Adrenal gland (tissue), 12 donors: ENCODE measurements around the gene EPB41L2. TPM values are rescaled to one million over a fixed set of nuclear protein-coding genes. Genes with fewer than 3 reads are reported as not detected.

ENCODE experiments used
- DNase-seq, 7 donors: peaks; one replicate each; pipeline ENCODE4 v3.0.0-alpha.2; 2019 to 2020
- H3K27ac ChIP-seq, 5 donors: fragments of 200-600 bp; sonication (generic) in 4 of 5; 1 replicate in 3 of 5; 2 replicates in 2 of 5; pipeline versions ENCODE4 v1.5.1 to v1.8.0; 2016 to 2020; ENCODE audit warnings: mild to moderate bottlenecking in 1 of 5
- H3K27me3 ChIP-seq: fragments of 200-600 bp; 2 replicates; pipeline ENCODE4 v1.8.0; 2021
- H3K36me3 ChIP-seq, 2 donors: fragments of 200-600 bp; replicated peaks in 1 of 2; 1 replicate in 1 of 2; 2 replicates in 1 of 2; pipeline versions ENCODE4 v1.5.1 to v1.8.0; 2018 to 2022
- H3K4me1 ChIP-seq, 2 donors: fragments of 200-600 bp; replicated peaks in 1 of 2; 1 replicate in 1 of 2; 2 replicates in 1 of 2; pipeline versions ENCODE4 v1.5.1 to v1.8.0; 2018 to 2021
- H3K4me3 ChIP-seq, 4 donors: fragments of 200-600 bp; sonication (generic) in 3 of 4; one replicate each; pipeline ENCODE4 v1.5.1; 2016 to 2018
- H3K9me3 ChIP-seq, 3 donors: fragments of 200-600 bp; sonication (generic) in 1 of 3; replicated peaks in 1 of 3; 1 replicate in 2 of 3; 2 replicates in 1 of 3; pipeline versions ENCODE4 v1.5.1 to v1.8.0; 2016 to 2021
- CTCF ChIP-seq, 6 experiments: fragments of 450-650 bp in 4 of 6; fragments of 200-600 bp in 2 of 6; sonication (generic) in 1 of 6; IDR thresholded peaks; 1 replicate in 5 of 6; 2 replicates in 1 of 6; pipeline versions ENCODE4 v1.5.1 to v1.8.0; 2016 to 2021; ENCODE audit warnings: antibody characterized with exemption in 6 of 6, mild to moderate bottlenecking in 2 of 6, moderate library complexity in 1 of 6
- POLR2A ChIP-seq, 2 donors: fragments of 450-650 bp; IDR thresholded peaks; one replicate each; pipeline ENCODE4 v1.6.1; 2017; ENCODE audit warnings: antibody characterized with exemption in 2 of 2, mild to moderate bottlenecking in 2 of 2, moderate library complexity in 1 of 2
- WGBS, 4 donors: extraction: QIAGEN DNeasy Blood & Tissue Kit in 2 of 4; methylation state at CpG; one replicate each; pipeline versions ENCODE4 v1.1.5 to v1.1.7; 2013 to 2017; 5-methylcytosine and 5-hydroxymethylcytosine counted together
- intact Hi-C, 2 donors: fragments of 100-400 bp; cut with DNase I; formaldehyde crosslinking; loops; one replicate each; pipeline versions ENCODE4 v1.14.1 to v1.15.0; 2022 to 2023
- polyA plus RNA-seq, 3 donors: library from polyadenylated mRNA; stranded (reverse); fragments of 200-250 nt in 2 of 3; fragments of 350-450 nt in 1 of 3; fragmentation: Illumina TruSeq in 1 of 3; extraction: RNeasy Lipid Tissue Mini Kit (QIAGEN cat#74804) in 1 of 3; gene quantifications; one replicate each; pipeline ENCODE4 v1.2.3, GENCODE V29; 2013 to 2014
- total RNA-seq, 9 donors: library from RNA; depleted of rRNA in 4 of 9; stranded (reverse); fragments of >200 nt in 4 of 9; fragments of 120-200 nt in 1 of 9; fragmentation: NEBNext Ultra II Directional in 1 of 9; extraction: Animal tissue kit (Norgen Biotek cat#: 25700) in 1 of 9; gene quantifications; one replicate each; pipeline versions ENCODE4 v1.1.0 to v1.2.4, GENCODE V29; 2013 to 2023
- donor health status: healthy with polysubstance abuse.
- donor health status: Bipolar disorder and iron deficiency.
- donor health status: DM: yes; HTN: yes; CAD: no.
- donor health status: DM: no; HTN: no; CAD: no.
- donor health status: DM: no; HTN: no; CAD: no.
- donor health status: DM: yes; HTN: yes; CAD: no.

Gene EPB41L2
- total and polyA plus RNA-seq, 12 donors: 30.6 to 101 (median 82.4) TPM

- DNase-seq: no peak
- 93 to 95% (median 94%) methylated on average over 11 of the region's 11 CpGs for WGBS, 4 donors
- Histone ChIP-seq H3K4me3 (no peak overlapping the region), H3K27ac (no peak overlapping the region), H3K4me1 (no peaks in the 10 kb centered on the region), H3K36me3 (peaks cover 0 to 7% of the 10 kb centered on the region in 2 donors), H3K9me3 (no peaks in the 10 kb centered on the region), H3K27me3 (no peaks in the 10 kb centered on the region)
- no peak for TF ChIP-seq POLR2A (IDR thresholded peaks at IDR 0.05)
- no peak for TF ChIP-seq CTCF (IDR thresholded peaks at IDR 0.05)
- intact Hi-C loops: no loop called here
Observed at GRCh38 chr6:130859161-130859867, 203.7 kb downstream of the EPB41L2 start.

GRCh38 chr6:130858498-130859160 is 204.4 kb downstream of the EPB41L2 start:
- no peaks in the 10 kb centered on the region for H3K27me3 ChIP-seq
- no peak overlapping the region for H3K27ac ChIP-seq
- H3K36me3 ChIP-seq: peaks cover 0 to 7% of the 10 kb centered on the region in 2 donors
- no peaks in the 10 kb centered on the region for H3K4me1 ChIP-seq
- no peak overlapping the region for H3K4me3 ChIP-seq
- no peak for TF ChIP-seq CTCF (IDR thresholded peaks at IDR 0.05)
- TF ChIP-seq POLR2A (IDR thresholded peaks at IDR 0.05): no peak
- intact Hi-C loops: no loop called here
- no peaks in the 10 kb centered on the region for H3K9me3 ChIP-seq
- no peak for DNase-seq
- WGBS, 4 donors: 44 to 61% (median 56%) methylated on average over 2 of the region's 2 CpGs

GRCh38 chr6:130858054-130858453 is 205.0 kb downstream of the EPB41L2 start:
- Histone ChIP-seq H3K9me3 (no peaks in the 10 kb centered on the region), H3K27ac (no peak overlapping the region), H3K4me3 (no peak overlapping the region), H3K36me3 (peaks cover 0 to 7% of the 10 kb centered on the region in 2 donors), H3K27me3 (no peaks in the 10 kb centered on the region), H3K4me1 (no peaks in the 10 kb centered on the region)
- TF ChIP-seq CTCF (IDR thresholded peaks at IDR 0.05): no peak
- TF ChIP-seq POLR2A (IDR thresholded peaks at IDR 0.05): no peak
- intact Hi-C loops: no loop called here
- 83 to 92% (median 90%) methylated on average over 4 of the region's 4 CpGs for WGBS, 4 donors
- no peak for DNase-seq

- Histone ChIP-seq H3K4me3 (no peak overlapping the region), H3K36me3 (no peaks in the 10 kb centered on the region), H3K4me1 (peaks cover 0 to 6% of the 10 kb centered on the region in 2 donors), H3K9me3 (no peaks in the 10 kb centered on the region), H3K27me3 (no peaks in the 10 kb centered on the region), H3K27ac (no peak overlapping the region)
- 48 to 62% (median 54%) methylated on average over 5 of the region's 5 CpGs for WGBS, 4 donors
- DNase-seq: no peak
- no peak for TF ChIP-seq POLR2A (IDR thresholded peaks at IDR 0.05)
- no peak for TF ChIP-seq CTCF (IDR thresholded peaks at IDR 0.05)
- intact Hi-C loops: no loop called here
Observed at GRCh38 chr6:130853555-130854183, 209.4 kb downstream of the EPB41L2 start.
